Chondrocyte (in vitro differentiated cells): ENCODE results near the gene SASH3. TPM values are rescaled to one million over a fixed set of nuclear protein-coding genes. Genes with fewer than 3 reads are reported as not detected.

Experiments used
- DNase-seq: peaks from one replicate; pipeline ENCODE4 v3.0.0; 2021; ENCODE audit warnings: mixed read lengths, low spot score
- H3K27ac Mint-ChIP-seq: one replicate; pipeline ENCODE4 v1.8.0; 2021; ENCODE audit warnings: mild to moderate bottlenecking, moderate library complexity, mixed read lengths; ENCODE audit not compliant: unreplicated experiment
- H3K27me3 Mint-ChIP-seq: 2 replicates; pipeline ENCODE4 v1.8.0; 2021; ENCODE audit warnings: low read depth, mixed read lengths
- H3K36me3 Mint-ChIP-seq: 2 replicates; pipeline ENCODE4 v1.8.0; 2021; ENCODE audit warnings: low read depth, mixed read lengths
- H3K4me1 Mint-ChIP-seq: 2 replicates; pipeline ENCODE4 v1.8.0; 2021; ENCODE audit warnings: low read depth, mild to moderate bottlenecking, mixed read lengths
- H3K4me3 Mint-ChIP-seq: one replicate; pipeline ENCODE4 v1.8.0; 2021; ENCODE audit warnings: mild to moderate bottlenecking, moderate library complexity, mixed read lengths; ENCODE audit not compliant: unreplicated experiment
- H3K9me3 Mint-ChIP-seq: 2 replicates; pipeline ENCODE4 v1.8.0; 2021; ENCODE audit warnings: low read depth, mixed read lengths
- total RNA-seq: library from RNA; stranded (reverse); gene quantifications from 3 replicates; pipeline ENCODE4 v1.2.1, GENCODE V29; 2021
- TF ChIP-seq, protein P1 (sequence below): fragments of 200-600 bp; sonication (generic); IDR thresholded peaks from 2 replicates; pipeline ENCODE4 v1.5.0; 2021; ENCODE audit warnings: antibody characterized with exemption, mild to moderate bottlenecking, moderate library complexity

Gene SASH3
- total RNA-seq, 1 donor from 2014 or later: not detected

DNA sequence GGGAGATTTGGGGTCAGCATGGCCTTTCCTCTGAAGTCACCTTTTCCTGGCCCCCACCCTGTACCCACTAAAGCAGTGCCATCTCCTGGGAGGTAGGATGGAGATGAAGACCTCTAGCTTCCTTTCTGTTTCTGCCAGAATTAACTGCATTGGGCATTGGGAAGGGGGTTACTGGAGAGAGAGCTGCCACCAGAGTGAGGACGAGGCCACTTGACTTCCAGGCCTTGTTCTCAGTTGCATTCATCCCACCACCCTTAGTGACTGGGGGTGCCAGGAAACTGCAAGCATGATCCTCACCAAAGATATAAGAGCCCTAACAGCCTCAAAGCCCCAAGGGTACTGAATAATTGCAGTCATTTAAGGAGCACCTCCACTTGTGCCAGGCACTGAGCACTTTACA is 15.8 kb downstream of the SASH3 start:
- no peaks in the 10 kb centered on the region for H3K4me1 Mint-ChIP-seq
- H3K9me3 Mint-ChIP-seq: no peaks in the 10 kb centered on the region
- H3K27ac Mint-ChIP-seq: no peak overlapping the region
- TF ChIP-seq, protein P1, sequence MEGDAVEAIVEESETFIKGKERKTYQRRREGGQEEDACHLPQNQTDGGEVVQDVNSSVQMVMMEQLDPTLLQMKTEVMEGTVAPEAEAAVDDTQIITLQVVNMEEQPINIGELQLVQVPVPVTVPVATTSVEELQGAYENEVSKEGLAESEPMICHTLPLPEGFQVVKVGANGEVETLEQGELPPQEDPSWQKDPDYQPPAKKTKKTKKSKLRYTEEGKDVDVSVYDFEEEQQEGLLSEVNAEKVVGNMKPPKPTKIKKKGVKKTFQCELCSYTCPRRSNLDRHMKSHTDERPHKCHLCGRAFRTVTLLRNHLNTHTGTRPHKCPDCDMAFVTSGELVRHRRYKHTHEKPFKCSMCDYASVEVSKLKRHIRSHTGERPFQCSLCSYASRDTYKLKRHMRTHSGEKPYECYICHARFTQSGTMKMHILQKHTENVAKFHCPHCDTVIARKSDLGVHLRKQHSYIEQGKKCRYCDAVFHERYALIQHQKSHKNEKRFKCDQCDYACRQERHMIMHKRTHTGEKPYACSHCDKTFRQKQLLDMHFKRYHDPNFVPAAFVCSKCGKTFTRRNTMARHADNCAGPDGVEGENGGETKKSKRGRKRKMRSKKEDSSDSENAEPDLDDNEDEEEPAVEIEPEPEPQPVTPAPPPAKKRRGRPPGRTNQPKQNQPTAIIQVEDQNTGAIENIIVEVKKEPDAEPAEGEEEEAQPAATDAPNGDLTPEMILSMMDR: no peak
- no peaks in the 10 kb centered on the region for H3K36me3 Mint-ChIP-seq
- H3K27me3 Mint-ChIP-seq: no peaks in the 10 kb centered on the region
- DNase-seq: no peak
- no peak overlapping the region for H3K4me3 Mint-ChIP-seq

DNA sequence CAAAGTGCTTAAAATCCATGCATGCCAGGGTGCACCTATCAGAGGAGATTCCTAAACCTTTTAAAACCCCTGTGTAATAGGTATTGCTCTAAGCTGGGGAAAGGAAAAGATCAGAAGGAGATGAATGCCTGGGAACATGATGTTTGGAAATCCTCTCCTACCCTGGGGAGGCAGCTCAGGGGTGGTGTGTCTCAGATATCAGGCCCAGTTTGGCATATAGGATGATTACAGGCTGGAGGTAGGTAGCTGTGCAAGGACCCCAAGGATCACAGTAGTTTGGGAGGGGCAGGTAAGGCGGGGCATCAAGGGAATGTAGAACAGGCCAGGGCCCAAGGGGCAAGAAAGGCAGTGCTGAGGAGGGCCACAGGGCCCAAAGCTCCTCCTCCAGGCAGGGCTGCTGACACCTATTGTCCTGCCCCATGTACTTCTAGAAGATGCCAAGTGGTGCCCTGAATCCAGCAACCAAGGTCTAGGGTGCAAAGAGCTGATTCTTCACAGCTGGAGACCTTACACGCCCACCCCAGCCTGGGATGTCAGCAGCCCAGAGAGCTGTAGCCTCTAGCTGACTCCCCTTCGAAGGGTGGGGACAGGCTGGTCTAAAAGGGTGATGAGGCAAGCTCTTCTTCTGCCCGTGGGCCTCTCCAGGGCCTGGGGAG is 17.6 kb downstream of the SASH3 start:
- Mint-ChIP-seq H3K27ac (no peak overlapping the region), H3K4me1 (no peaks in the 10 kb centered on the region), H3K9me3 (no peaks in the 10 kb centered on the region), H3K4me3 (no peak overlapping the region), H3K36me3 (no peaks in the 10 kb centered on the region), H3K27me3 (no peaks in the 10 kb centered on the region)
- DNase-seq: no peak
- TF ChIP-seq, protein P1: no peak

DNA sequence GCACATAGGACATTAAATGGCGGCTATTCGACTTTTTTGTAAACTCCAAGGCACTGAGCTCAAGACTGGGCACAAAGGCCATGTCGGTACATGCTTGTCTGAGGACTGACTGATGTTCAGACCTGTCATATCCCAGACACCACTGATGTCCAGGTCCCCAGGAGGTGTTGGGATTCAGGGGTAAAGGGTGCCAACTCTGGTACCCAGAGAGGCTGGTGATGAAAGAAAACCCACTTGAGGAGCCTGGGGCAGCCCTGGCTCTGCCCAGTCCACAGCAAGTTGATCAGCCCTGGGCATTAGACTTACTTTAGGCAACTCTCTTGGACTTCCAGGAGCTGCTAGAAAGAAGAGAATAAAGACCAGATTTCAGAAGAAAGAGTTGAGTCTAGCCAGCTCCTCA is 18.7 kb downstream of the SASH3 start:
- no peak for DNase-seq
- H3K36me3 Mint-ChIP-seq: no peaks in the 10 kb centered on the region
- no peaks in the 10 kb centered on the region for H3K9me3 Mint-ChIP-seq

DNA sequence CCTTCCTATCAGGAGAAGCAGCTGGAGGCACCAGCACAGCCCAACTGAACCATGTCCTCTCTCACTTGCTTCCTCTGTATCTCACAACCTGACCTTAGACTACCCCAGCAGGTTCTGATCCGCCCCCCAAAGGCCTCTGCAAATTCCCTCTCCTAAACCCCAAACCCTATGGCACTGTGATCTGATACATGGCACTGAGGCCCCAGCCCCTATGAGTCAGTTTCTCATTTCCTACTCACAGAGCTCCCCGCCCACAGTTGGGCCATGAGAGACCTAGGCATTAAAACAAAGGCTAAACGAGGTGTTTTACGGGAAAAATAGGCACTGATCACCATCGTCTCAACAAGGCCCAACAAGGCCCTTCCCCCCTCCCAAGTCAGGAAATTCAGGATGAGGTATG is 19.1 kb downstream of the SASH3 start:
- DNase-seq: no peak
- TF ChIP-seq, protein P1: no peak
- H3K4me1 Mint-ChIP-seq: no peaks in the 10 kb centered on the region
- no peak overlapping the region for H3K27ac Mint-ChIP-seq
- H3K9me3 Mint-ChIP-seq: no peaks in the 10 kb centered on the region
- H3K4me3 Mint-ChIP-seq: no peak overlapping the region
- no peaks in the 10 kb centered on the region for H3K27me3 Mint-ChIP-seq
- H3K36me3 Mint-ChIP-seq: no peaks in the 10 kb centered on the region

More for the DNA sequence above, 18.7 kb downstream of the SASH3 start:
- Mint-ChIP-seq H3K4me1 (no peaks in the 10 kb centered on the region), H3K4me3 (no peak overlapping the region), H3K27me3 (no peaks in the 10 kb centered on the region), H3K27ac (no peak overlapping the region)
- TF ChIP-seq, protein P1: no peak

DNA sequence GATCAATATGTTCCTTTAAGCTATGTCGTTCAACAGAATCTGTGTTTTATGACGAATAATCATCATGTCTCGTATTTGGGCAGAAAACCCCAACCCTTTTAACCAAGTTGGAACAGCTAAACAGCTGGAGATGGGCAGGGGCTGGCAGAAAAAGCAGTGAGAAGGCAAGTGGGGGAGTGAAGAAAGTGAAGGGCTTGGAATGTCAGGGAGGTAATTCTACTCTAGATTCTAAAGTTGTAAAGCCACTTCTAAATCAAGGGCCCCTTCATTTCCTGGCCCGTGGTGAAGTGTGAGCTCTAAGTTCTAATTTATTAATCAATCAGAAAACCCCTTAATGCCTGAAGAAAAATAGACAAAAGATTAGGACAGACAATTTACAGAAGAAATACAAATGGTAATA is 20.4 kb downstream of the SASH3 start:
- Mint-ChIP-seq H3K36me3 (peaks cover 2% of the 10 kb centered on the region), H3K4me1 (no peaks in the 10 kb centered on the region), H3K27ac (no peak overlapping the region), H3K9me3 (no peaks in the 10 kb centered on the region), H3K27me3 (no peaks in the 10 kb centered on the region), H3K4me3 (no peak overlapping the region)
- TF ChIP-seq, protein P1: no peak
- no peak for DNase-seq
